ENCODE results near the gene CLDN15. TPM values are rescaled to one million over a fixed set of nuclear protein-coding genes. Genes with fewer than 3 reads are reported as not detected.

The CLDN15 gene
- total RNA-seq, 1 experiment from 2014 or later, result 9.7 TPM

GRCh38 chr7:101212014-101212413 is 25.6 kb downstream of the CLDN15 start:
- H3K9me3 ChIP-seq (ENCODE audit: control insufficient read depth, low read depth, low read length), result no peaks in the 10 kb centered on the region
- H3K9ac ChIP-seq (ENCODE audit: extremely low read depth, insufficient read length, low read length), result no peak overlapping the region
- no peak overlapping the region for H2BK5ac ChIP-seq (ENCODE audit: insufficient read length, low read length)
- no peak overlapping the region for H3K18ac ChIP-seq (ENCODE audit: insufficient read length, low read depth, low read length)
- TF ChIP-seq CTCF (conservative IDR thresholded peaks at IDR 0.05), result no peak; the same call in 2 of the 3 replicates
- H2BK15ac ChIP-seq (ENCODE audit: low read depth, low read length), result no peak overlapping the region
- no peak overlapping the region for H3K56ac ChIP-seq (ENCODE audit: insufficient read length, low read depth, low read length)
- Mint-ChIP-seq H3K27ac (no peak overlapping the region), H3K4me3 (no peak overlapping the region), H3K9me3 (no peaks in the 10 kb centered on the region), H3K4me1 (peaks cover 7 to 9% of the 10 kb centered on the region in 2 experiments), H3K27me3 (ENCODE audit: low read depth) (no peaks in the 10 kb centered on the region), H3K36me3 (ENCODE audit: insufficient read depth in 1 of 3, low read depth in 3 of 3) (peaks cover 11 to 53% (median 21%) of the 10 kb centered on the region in 3 experiments; a peak in 6 of 7 replicates)
- peaks cover 3% of the 10 kb centered on the region for H3K23me2 ChIP-seq (ENCODE audit: insufficient read length, low read depth, low read length, poor library complexity, severe bottlenecking)
- H4K20me1 ChIP-seq (ENCODE audit: control insufficient read depth, insufficient read depth, insufficient read length), result no peaks in the 10 kb centered on the region
- no peaks in the 10 kb centered on the region for H3K79me2 ChIP-seq (ENCODE audit: insufficient read depth, low read length)
- no peak overlapping the region for H4K91ac ChIP-seq (ENCODE audit: insufficient read length, low read depth, low read length)
- H3K4me1 ChIP-seq (ENCODE audit: insufficient read depth, low read length), result no peaks in the 10 kb centered on the region
- no peak overlapping the region for H3T11ph ChIP-seq (ENCODE audit: low read length)
- WGBS (ENCODE audit: extremely low coverage, insufficient read length, low lambda C conversion rate), result no CpG with 5 or more reads among the region's 8 CpGs
- no peak overlapping the region for H2AK5ac ChIP-seq (ENCODE audit: insufficient read length, low read length)
- H4K5ac ChIP-seq (ENCODE audit: insufficient read length, low read depth, low read length), result no peak overlapping the region
- no peak overlapping the region for H3K4ac ChIP-seq (ENCODE audit: low read depth, low read length)
- H3K4me2 ChIP-seq (ENCODE audit: insufficient read depth, insufficient read length, low read length), result no peak overlapping the region
- no peak overlapping the region for H3K23ac ChIP-seq (ENCODE audit: insufficient read length, low read depth, low read length)
- no peak overlapping the region for H2BK12ac ChIP-seq (ENCODE audit: insufficient read length, low read depth, low read length)
- H4K8ac ChIP-seq (replicated peaks; ENCODE audit: insufficient read length, low read depth, low read length), result no peak overlapping the region
- H3K27me3 ChIP-seq (ENCODE audit: insufficient read depth, low read length), result no peaks in the 10 kb centered on the region
- no peak overlapping the region for H2BK20ac ChIP-seq (ENCODE audit: low read depth, low read length, poor library complexity, severe bottlenecking)
- H2BK120ac ChIP-seq (ENCODE audit: low read depth, low read length, poor library complexity, severe bottlenecking), result no peak overlapping the region
- DNase-seq, result no peak
- H2AFZ ChIP-seq (ENCODE audit: low read length), result no peak overlapping the region
- H3K14ac ChIP-seq (ENCODE audit: insufficient read depth, low read length), result no peak overlapping the region
- H3K27ac ChIP-seq (ENCODE audit: insufficient read length, low read depth, low read length), result no peak overlapping the region
- H3K79me1 ChIP-seq (ENCODE audit: insufficient read depth, low read depth, low read length, poor library complexity, severe bottlenecking), result no peaks in the 10 kb centered on the region

Data from H9 (cell line).